ENCODE results near the gene NABP2. TPM values are rescaled to one million over a fixed set of nuclear protein-coding genes. Genes with fewer than 3 reads are reported as not detected.

NABP2 gene
- total RNA-seq, 1 experiment from 2014 or later, result 98.6 TPM

GRCh38 chr12:56197921-56198635, 26.1 kb upstream of the NABP2 start:
- CTCF ChIA-PET, result no interaction called here
- H3K4me2 ChIP-seq (ENCODE audit: low read length), result no peak overlapping the region

DNA sequence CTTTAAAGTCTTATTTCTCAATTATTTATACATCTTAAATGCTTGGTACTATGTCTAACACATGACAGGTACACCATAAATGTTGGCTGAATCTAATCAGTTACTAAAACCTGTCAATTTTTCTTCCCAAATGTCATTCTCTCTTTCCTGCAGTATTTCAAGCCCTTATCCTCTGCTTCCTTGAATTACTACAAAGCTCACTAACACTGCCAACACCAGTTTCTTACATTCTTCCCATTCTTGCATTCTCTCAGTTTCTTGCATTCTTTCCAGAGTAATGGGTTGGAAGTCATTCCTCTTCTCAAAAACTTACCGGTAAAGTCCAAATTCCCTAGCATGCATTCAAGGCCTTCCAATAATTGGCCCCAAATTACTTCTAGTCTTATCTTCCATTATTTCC, 25.3 kb upstream of the NABP2 start:
- Histone ChIP-seq H3K79me2 (ENCODE audit: low read length) (no peaks in the 10 kb centered on the region), H3K36me3 (ENCODE audit: low read depth, low read length) (no peaks in the 10 kb centered on the region), H3K4me3 (ENCODE audit: low read length) (no peak overlapping the region), H2AFZ (ENCODE audit: low read length) (no peak overlapping the region), H3K9me2 (replicated peaks; ENCODE audit: low read length) (no peaks in the 10 kb centered on the region), H3K27me3 (ENCODE audit: low read length) (no peaks in the 10 kb centered on the region), H3F3A (ENCODE audit: low read length, unreplicated experiment) (no peaks in the 10 kb centered on the region), H3K27ac (ENCODE audit: low read length) (no peak overlapping the region), H3K9me3 (ENCODE audit: low read length) (no peaks in the 10 kb centered on the region), H3K9ac (ENCODE audit: low read length) (no peak overlapping the region), H3K4me2 (ENCODE audit: low read length) (no peak overlapping the region), H3K4me1 (ENCODE audit: insufficient read depth, low read length) (no peaks in the 10 kb centered on the region), H4K20me1 (ENCODE audit: low read length) (no peaks in the 10 kb centered on the region)
- BruUV-seq (replicated peaks), result no TSS peak
- DNase-seq (no peak), ATAC-seq (no peak)
- TF ChIP-seq EZH2phosphoT487 (IDR thresholded peaks at IDR 0.05; ENCODE audit: borderline replicate concordance, low read length), result no peak
- TF ChIP-seq, protein P1, sequence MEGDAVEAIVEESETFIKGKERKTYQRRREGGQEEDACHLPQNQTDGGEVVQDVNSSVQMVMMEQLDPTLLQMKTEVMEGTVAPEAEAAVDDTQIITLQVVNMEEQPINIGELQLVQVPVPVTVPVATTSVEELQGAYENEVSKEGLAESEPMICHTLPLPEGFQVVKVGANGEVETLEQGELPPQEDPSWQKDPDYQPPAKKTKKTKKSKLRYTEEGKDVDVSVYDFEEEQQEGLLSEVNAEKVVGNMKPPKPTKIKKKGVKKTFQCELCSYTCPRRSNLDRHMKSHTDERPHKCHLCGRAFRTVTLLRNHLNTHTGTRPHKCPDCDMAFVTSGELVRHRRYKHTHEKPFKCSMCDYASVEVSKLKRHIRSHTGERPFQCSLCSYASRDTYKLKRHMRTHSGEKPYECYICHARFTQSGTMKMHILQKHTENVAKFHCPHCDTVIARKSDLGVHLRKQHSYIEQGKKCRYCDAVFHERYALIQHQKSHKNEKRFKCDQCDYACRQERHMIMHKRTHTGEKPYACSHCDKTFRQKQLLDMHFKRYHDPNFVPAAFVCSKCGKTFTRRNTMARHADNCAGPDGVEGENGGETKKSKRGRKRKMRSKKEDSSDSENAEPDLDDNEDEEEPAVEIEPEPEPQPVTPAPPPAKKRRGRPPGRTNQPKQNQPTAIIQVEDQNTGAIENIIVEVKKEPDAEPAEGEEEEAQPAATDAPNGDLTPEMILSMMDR (conservative IDR thresholded peaks at IDR 0.05; ENCODE audit: low read depth, low read length), result no peak
- TF ChIP-seq EZH2 (IDR thresholded peaks at IDR 0.05; ENCODE audit: low read length, unreplicated experiment), result no peak
- intact Hi-C loops (cut with micrococcal nuclease), result loop anchor here (10.0 kb wide), 1 partner anchor 266 kb away; the partner anchor contains the start of gene SPRYD4
- CTCF ChIA-PET, result no interaction called here
- POLR2A ChIA-PET (ENCODE audit: unreplicated experiment), result no interaction called here

More at GRCh38 chr12:56197921-56198635, 26.1 kb upstream of the NABP2 start:
- intact Hi-C loops (cut with micrococcal nuclease), result loop anchor here (10.0 kb wide), 1 partner anchor 267 kb away; the partner anchor contains the start of gene SPRYD4
- H3K79me2 ChIP-seq (ENCODE audit: low read length), result no peaks in the 10 kb centered on the region
- H3K27me3 ChIP-seq (ENCODE audit: low read length), result no peaks in the 10 kb centered on the region
- H3K4me1 ChIP-seq (ENCODE audit: insufficient read depth, low read length), result no peaks in the 10 kb centered on the region
- H3K9ac ChIP-seq (ENCODE audit: low read length), result no peak overlapping the region
- no peak overlapping the region for H3K4me3 ChIP-seq (ENCODE audit: low read length)
- H3F3A ChIP-seq (ENCODE audit: low read length, unreplicated experiment), result no peaks in the 10 kb centered on the region
- H2AFZ ChIP-seq (ENCODE audit: low read length), result no peak overlapping the region
- ATAC-seq, result peak; percentile 16; the same call in 1 of the 2 replicates
- no peaks in the 10 kb centered on the region for H3K9me3 ChIP-seq (ENCODE audit: low read length)
- BruUV-seq (replicated peaks), result no TSS peak
- no peaks in the 10 kb centered on the region for H3K9me2 ChIP-seq (replicated peaks; ENCODE audit: low read length)
- no peaks in the 10 kb centered on the region for H3K36me3 ChIP-seq (ENCODE audit: low read depth, low read length)
- DNase-seq, result no peak
- POLR2A ChIA-PET (ENCODE audit: unreplicated experiment), result no interaction called here
- H4K20me1 ChIP-seq (ENCODE audit: low read length), result no peaks in the 10 kb centered on the region
- no peak overlapping the region for H3K27ac ChIP-seq (ENCODE audit: low read length)
- TF ChIP-seq, protein P1 (conservative IDR thresholded peaks at IDR 0.05; ENCODE audit: low read depth, low read length), result no peak
- no peak for TF ChIP-seq EZH2phosphoT487 (IDR thresholded peaks at IDR 0.05; ENCODE audit: borderline replicate concordance, low read length)
- TF ChIP-seq EZH2 (IDR thresholded peaks at IDR 0.05; ENCODE audit: low read length, unreplicated experiment), result no peak

GRCh38 chr12:56202366-56202765, 21.8 kb upstream of the NABP2 start:
- Histone ChIP-seq H3K36me3 (ENCODE audit: low read depth, low read length) (peaks cover 13% of the 10 kb centered on the region), H4K20me1 (ENCODE audit: low read length) (no peaks in the 10 kb centered on the region), H3K4me1 (ENCODE audit: insufficient read depth, low read length) (no peaks in the 10 kb centered on the region), H3K9ac (ENCODE audit: low read length) (no peak overlapping the region), H3K9me3 (ENCODE audit: low read length) (no peaks in the 10 kb centered on the region), H3K27me3 (ENCODE audit: low read length) (no peaks in the 10 kb centered on the region), H3K27ac (ENCODE audit: low read length) (no peak overlapping the region), H3F3A (ENCODE audit: low read length, unreplicated experiment) (no peaks in the 10 kb centered on the region), H3K79me2 (ENCODE audit: low read length) (no peaks in the 10 kb centered on the region), H3K4me3 (ENCODE audit: low read length) (no peak overlapping the region), H2AFZ (ENCODE audit: low read length) (no peak overlapping the region), H3K4me2 (ENCODE audit: low read length) (no peak overlapping the region), H3K9me2 (replicated peaks; ENCODE audit: low read length) (no peaks in the 10 kb centered on the region)
- TF ChIP-seq EZH2 (IDR thresholded peaks at IDR 0.05; ENCODE audit: low read length, unreplicated experiment) (no peak), EZH2phosphoT487 (IDR thresholded peaks at IDR 0.05; ENCODE audit: borderline replicate concordance, low read length) (no peak)
- TF ChIP-seq, protein P1 (conservative IDR thresholded peaks at IDR 0.05; ENCODE audit: low read depth, low read length), result no peak
- ATAC-seq (no peak), DNase-seq (no peak)
- ChIA-PET CTCF (no interaction called here), POLR2A (ENCODE audit: unreplicated experiment) (no interaction called here)
- BruUV-seq (replicated peaks), result no TSS peak
- intact Hi-C loops (cut with micrococcal nuclease), result no loop called here

Data from PC-3 (cell line).